HepG2 (cell line): ENCODE measurements around the gene PLBD2. TPM values are rescaled to one million over a fixed set of nuclear protein-coding genes. Genes with fewer than 3 reads are reported as not detected.
A peak's percentile ranks its signal among the peaks of the same experiment; 100 is the strongest.

Source experiments
- ESRRA ChIP-seq: sonication (generic); formaldehyde crosslinking; IDR thresholded peaks from 2 replicates; pipeline ENCODE4 v1.5.1; 2020; ENCODE audit warnings: mild to moderate bottlenecking, low read depth, missing genetic modification reagents
- HBP1 ChIP-seq: IDR thresholded peaks from 2 replicates; pipeline ENCODE4 v1.6.1; 2016; ENCODE audit warnings: low read depth, control low read depth
- HMGXB3 ChIP-seq: sonication (generic); formaldehyde crosslinking; IDR thresholded peaks from 2 replicates; pipeline ENCODE4 v1.4.0; 2020; ENCODE audit warnings: missing genetic modification reagents, borderline replicate concordance
- KAT2B ChIP-seq: fragments of 150-350 bp; IDR thresholded peaks from 2 replicates; pipeline ENCODE4 v1.6.1; 2014; ENCODE audit warnings: low read depth, low read length, borderline replicate concordance
- NFATC3 ChIP-seq: sonication (generic); formaldehyde crosslinking; IDR thresholded peaks from 2 replicates; pipeline ENCODE4 v1.5.1; 2020; ENCODE audit warnings: mild to moderate bottlenecking, missing genetic modification reagents
- TBP ChIP-seq: sonication (generic); formaldehyde crosslinking; IDR thresholded peaks from 2 replicates; pipeline ENCODE4 v1.5.0; 2020; ENCODE audit warnings: missing genetic modification reagents
- ZNF232 ChIP-seq: sonication (generic); formaldehyde crosslinking; IDR thresholded peaks from 2 replicates; pipeline ENCODE4 v1.4.0; 2020; ENCODE audit warnings: missing genetic modification reagents, borderline replicate concordance
- ZNF260 ChIP-seq: sonication (generic); formaldehyde crosslinking; IDR thresholded peaks from 2 replicates; pipeline ENCODE4 v1.4.0; 2020; ENCODE audit warnings: missing genetic modification reagents, low read depth, mild to moderate bottlenecking, borderline replicate concordance
- ZNF276 ChIP-seq: sonication (generic); formaldehyde crosslinking; IDR thresholded peaks from 2 replicates; pipeline ENCODE4 v1.4.0; 2020; ENCODE audit warnings: mild to moderate bottlenecking, low read depth, missing genetic modification reagents
- ZNF646 ChIP-seq: sonication (generic); formaldehyde crosslinking; IDR thresholded peaks from 2 replicates; pipeline ENCODE4 v1.9.0; 2021; ENCODE audit warnings: mild to moderate bottlenecking, missing genetic modification reagents
- ZNF781 ChIP-seq: sonication (generic); formaldehyde crosslinking; IDR thresholded peaks from 2 replicates; pipeline ENCODE4 v1.5.1; 2020; ENCODE audit warnings: borderline replicate concordance, mild to moderate bottlenecking, missing genetic modification reagents; ENCODE audit errors: not compliant biosample characterization
- polyA plus RNA-seq, 8 experiments: library from polyadenylated mRNA; depleted of rRNA in 3 of 8; stranded (reverse) in 7 of 8; unstranded in 1 of 8; fragments of >200 nt; fragmentation: Illumina TruSeq in 4 of 8; extraction: Trizol in 4 of 8; gene quantifications; 2 replicates each; pipeline versions ENCODE4 v1.2.1 to v1.2.3, GENCODE V29; 2011 to 2016; ENCODE audit warnings: low read depth in 4 of 8, missing spikeins in 1 of 8, mixed read lengths in 1 of 8; ENCODE audit not compliant: insufficient read depth in 1 of 8
- total RNA-seq, 5 experiments: library from RNA; depleted of rRNA; stranded (reverse); fragments of >200 nt; fragmentation: Illumina TruSeq; extraction: Trizol; gene quantifications; 2 replicates each; pipeline ENCODE4 v1.2.3, GENCODE V29; 2016; ENCODE audit warnings: low read depth in 1 of 5

Gene PLBD2
- total and polyA plus RNA-seq, 2 of the 13 experiments (the other 11 are each of a cell fraction or from before 2014, with no cell fraction given): 6.7 to 8.5 TPM

GRCh38 chr12:113334786-113335539, 23.4 kb upstream of the PLBD2 start, which contains the start of gene SLC8B1 (continued):
- TF ChIP-seq ZNF260 (no peak), NFATC3 (CRISPR knock-in tag) (no peak), HMGXB3 (CRISPR knock-in tag) (no peak), ZNF232 (CRISPR knock-in tag) (peak; percentile 54; the same call in 1 of the 2 replicates), HBP1 (peak; percentile 52; the same call in 1 of the 2 replicates), ZNF646 (CRISPR knock-in tag) (no peak), ZNF276 (CRISPR knock-in tag) (no peak), KAT2B (no peak), ZNF781 (CRISPR knock-in tag) (peak; percentile 88), TBP (CRISPR knock-in tag) (no peak), ESRRA (0 out of 2 replicates have a peak, but pooled peaks have one; percentile 19)
